Muscle layer of colon (tissue), 2 donors: ENCODE results near the gene AIDA.
A peak's percentile ranks its signal among the peaks of the same experiment; 100 is the strongest.
"Not testable (repeated sequence)": the region's sequence is repeated elsewhere in the genome, so short reads cannot be mapped to it uniquely, and the experiment has no call there.

Experiments
- H3K27ac ChIP-seq: one replicate; pipeline ENCODE4 v1.7.0; 2013; ENCODE audit warnings: low read depth, mild to moderate bottlenecking, low read length, moderate library complexity
- H3K27me3 ChIP-seq, 2 donors: one replicate each; pipeline ENCODE4 v1.7.0; 2013; ENCODE audit warnings: low read length in 2 of 2, mild to moderate bottlenecking in 2 of 2; ENCODE audit not compliant: insufficient read depth in 2 of 2, control insufficient read depth in 1 of 2
- H3K36me3 ChIP-seq: one replicate; pipeline ENCODE4 v1.7.0; 2013; ENCODE audit warnings: mild to moderate bottlenecking, low read length; ENCODE audit not compliant: insufficient read depth
- H3K4me1 ChIP-seq: one replicate; pipeline ENCODE4 v1.7.0; 2013; ENCODE audit warnings: mild to moderate bottlenecking, low read length; ENCODE audit not compliant: insufficient read depth
- H3K4me3 ChIP-seq, 2 donors: one replicate each; pipeline ENCODE4 v1.7.0; 2013; ENCODE audit warnings: low read length in 2 of 2, low read depth in 1 of 2, mild to moderate bottlenecking in 1 of 2, moderate library complexity in 1 of 2
- H3K9ac ChIP-seq: one replicate; pipeline ENCODE4 v1.7.0; 2013; ENCODE audit warnings: low read length
- H3K9me3 ChIP-seq: one replicate; pipeline ENCODE4 v1.7.0; 2013; ENCODE audit warnings: mild to moderate bottlenecking, low read length
- donor health status: abdominal sarcoma.
- donor health status: Adenocarcinoma of cecum.

Gene AIDA, protein sequence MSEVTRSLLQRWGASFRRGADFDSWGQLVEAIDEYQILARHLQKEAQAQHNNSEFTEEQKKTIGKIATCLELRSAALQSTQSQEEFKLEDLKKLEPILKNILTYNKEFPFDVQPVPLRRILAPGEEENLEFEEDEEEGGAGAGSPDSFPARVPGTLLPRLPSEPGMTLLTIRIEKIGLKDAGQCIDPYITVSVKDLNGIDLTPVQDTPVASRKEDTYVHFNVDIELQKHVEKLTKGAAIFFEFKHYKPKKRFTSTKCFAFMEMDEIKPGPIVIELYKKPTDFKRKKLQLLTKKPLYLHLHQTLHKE

GRCh38 chr1:222712253-222713090 lies at the start of gene AIDA, which contains the start of gene BROX:
AIDA (minus strand) TSS chr1:222712491; CDS start chr1:222712317, 174 bp downstream.
BROX (plus strand) TSS chr1:222712564; CDS start chr1:222715700, 3,136 bp downstream.
- H3K36me3 ChIP-seq: peaks cover 12% of the 10 kb centered on the region
- H3K27me3 ChIP-seq: no peaks in the 10 kb centered on the region
- no peaks in the 10 kb centered on the region for H3K9me3 ChIP-seq
- H3K9ac ChIP-seq: peak within 1 kb of the TSS; percentile 98
- H3K4me1 ChIP-seq: peaks cover 19% of the 10 kb centered on the region
- peak within 1 kb of the TSS; percentile 100 for H3K27ac ChIP-seq
- peak within 1 kb of the TSS; percentile 99 to 100 for H3K4me3 ChIP-seq

DNA sequence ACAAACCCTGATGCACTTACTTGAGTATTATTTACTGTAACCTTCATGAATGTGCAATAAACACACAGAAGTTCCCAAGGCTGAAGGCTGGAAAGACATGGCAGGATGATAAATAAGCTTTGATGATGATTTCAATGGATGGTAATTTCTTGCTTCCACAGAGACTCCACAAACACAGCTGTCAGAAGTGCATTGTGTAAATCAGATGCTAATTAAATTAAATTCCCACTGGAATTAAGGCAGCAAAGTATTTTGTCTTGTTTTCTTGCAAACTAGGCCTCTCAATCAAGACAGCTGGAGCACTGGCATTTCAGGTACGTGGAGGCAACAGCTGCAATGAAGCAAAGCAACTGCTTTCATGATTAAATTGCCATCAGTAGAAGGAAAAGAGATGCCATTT lies 48.8 kb upstream of the AIDA start:
- Histone ChIP-seq H3K9me3 (no peaks in the 10 kb centered on the region), H3K27me3 (no peaks in the 10 kb centered on the region), H3K4me3 (no peak overlapping the region), H3K4me1 (peaks cover 41% of the 10 kb centered on the region), H3K27ac (no peak overlapping the region), H3K36me3 (no peaks in the 10 kb centered on the region), H3K9ac (no peak overlapping the region)

GRCh38 chr1:222759451-222760035 lies 47.3 kb upstream of the AIDA start:
- no peaks in the 10 kb centered on the region for H3K36me3 ChIP-seq
- H3K9me3 ChIP-seq: no peaks in the 10 kb centered on the region
- H3K4me3 ChIP-seq: no peak overlapping the region
- H3K27me3 ChIP-seq: no peaks in the 10 kb centered on the region
- no peak overlapping the region for H3K9ac ChIP-seq
- H3K4me1 ChIP-seq: peaks cover 55% of the 10 kb centered on the region
- H3K27ac ChIP-seq: peak overlapping the region; percentile 93

DNA sequence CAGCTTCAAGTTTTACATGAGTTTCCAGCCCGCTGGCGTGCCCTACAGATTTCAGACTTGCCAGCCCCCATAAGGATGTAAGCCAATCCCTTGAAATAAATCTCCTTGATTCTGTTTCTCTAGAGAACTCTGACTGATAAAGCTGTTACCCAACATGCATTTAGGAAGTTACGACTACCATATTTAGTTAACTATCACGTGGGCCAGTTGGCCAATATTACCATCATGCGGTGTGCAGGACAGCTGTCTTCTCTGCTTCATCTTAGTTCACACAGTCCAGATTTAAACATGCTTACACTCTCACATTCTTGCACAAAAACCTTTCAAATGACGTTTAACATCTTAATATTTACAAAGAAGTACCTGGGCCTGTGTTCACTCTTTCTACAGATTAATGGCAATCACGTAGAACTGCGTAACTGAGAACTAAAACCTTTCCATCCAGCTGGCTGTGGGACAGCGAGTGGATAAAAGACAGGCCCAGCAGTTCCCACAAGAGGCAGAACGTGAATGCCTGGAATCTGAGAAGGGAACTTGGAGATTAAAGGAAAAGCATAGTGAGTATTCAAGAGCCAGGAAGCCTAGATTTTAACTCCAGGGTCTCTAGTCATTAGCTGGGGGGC lies 45.5 kb upstream of the AIDA start:
- Histone ChIP-seq H3K36me3 (no peaks in the 10 kb centered on the region), H3K9me3 (no peaks in the 10 kb centered on the region), H3K9ac (peak overlapping the region; percentile 12), H3K4me3 (peak overlapping the region in 1 of 2 donors; percentile 6), H3K27ac (peak overlapping the region; percentile 93), H3K4me1 (peaks cover 57% of the 10 kb centered on the region), H3K27me3 (no peaks in the 10 kb centered on the region)

GRCh38 chr1:222754366-222755139 lies 42.3 kb upstream of the AIDA start:
- Histone ChIP-seq H3K36me3 (no peaks in the 10 kb centered on the region), H3K27me3 (no peaks in the 10 kb centered on the region), H3K4me3 (no peak overlapping the region), H3K9me3 (no peaks in the 10 kb centered on the region), H3K4me1 (peaks cover 42% of the 10 kb centered on the region), H3K27ac (peak overlapping the region; percentile 76), H3K9ac (no peak overlapping the region)

GRCh38 chr1:222751255-222751654 lies 39.0 kb upstream of the AIDA start:
- no peaks in the 10 kb centered on the region for H3K9me3 ChIP-seq
- no peak overlapping the region for H3K9ac ChIP-seq
- no peak overlapping the region for H3K27ac ChIP-seq
- H3K36me3 ChIP-seq: no peaks in the 10 kb centered on the region
- H3K4me3 ChIP-seq: no peak overlapping the region
- no peaks in the 10 kb centered on the region for H3K27me3 ChIP-seq
- peaks cover 18% of the 10 kb centered on the region for H3K4me1 ChIP-seq

- Histone ChIP-seq H3K9me3 (no peaks in the 10 kb centered on the region), H3K4me1 (peaks cover 13% of the 10 kb centered on the region), H3K36me3 (no peaks in the 10 kb centered on the region), H3K9ac (no peak overlapping the region), H3K27ac (no peak overlapping the region), H3K27me3 (no peaks in the 10 kb centered on the region), H3K4me3 (no peak overlapping the region)
These were observed 38.4 kb upstream of the AIDA start for GRCh38 chr1:222750651-222751050.

DNA sequence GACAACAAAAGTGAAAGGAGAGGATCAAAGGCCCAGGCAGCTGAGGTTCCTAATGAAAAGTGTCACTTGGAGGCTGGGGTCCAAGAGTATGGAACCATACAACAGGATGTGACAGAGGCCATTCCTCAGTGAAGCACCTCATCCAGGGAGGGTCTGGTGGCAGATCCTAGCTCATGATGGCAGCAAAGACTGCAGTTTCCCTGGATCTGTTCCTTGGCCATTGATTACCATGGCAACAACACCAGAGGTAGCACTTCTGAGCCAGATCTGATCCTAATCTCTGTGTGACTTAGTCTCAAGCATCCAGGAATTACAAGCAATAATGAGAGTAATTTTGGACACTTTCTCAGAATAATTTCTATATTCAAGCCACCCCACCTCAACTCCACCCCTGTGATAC lies 37.6 kb upstream of the AIDA start:
- no peak overlapping the region for H3K4me3 ChIP-seq
- H3K36me3 ChIP-seq: no peaks in the 10 kb centered on the region
- H3K27ac ChIP-seq: no peak overlapping the region
- H3K27me3 ChIP-seq: no peaks in the 10 kb centered on the region
- peaks cover 6% of the 10 kb centered on the region for H3K4me1 ChIP-seq
- no peak overlapping the region for H3K9ac ChIP-seq
- no peaks in the 10 kb centered on the region for H3K9me3 ChIP-seq

DNA sequence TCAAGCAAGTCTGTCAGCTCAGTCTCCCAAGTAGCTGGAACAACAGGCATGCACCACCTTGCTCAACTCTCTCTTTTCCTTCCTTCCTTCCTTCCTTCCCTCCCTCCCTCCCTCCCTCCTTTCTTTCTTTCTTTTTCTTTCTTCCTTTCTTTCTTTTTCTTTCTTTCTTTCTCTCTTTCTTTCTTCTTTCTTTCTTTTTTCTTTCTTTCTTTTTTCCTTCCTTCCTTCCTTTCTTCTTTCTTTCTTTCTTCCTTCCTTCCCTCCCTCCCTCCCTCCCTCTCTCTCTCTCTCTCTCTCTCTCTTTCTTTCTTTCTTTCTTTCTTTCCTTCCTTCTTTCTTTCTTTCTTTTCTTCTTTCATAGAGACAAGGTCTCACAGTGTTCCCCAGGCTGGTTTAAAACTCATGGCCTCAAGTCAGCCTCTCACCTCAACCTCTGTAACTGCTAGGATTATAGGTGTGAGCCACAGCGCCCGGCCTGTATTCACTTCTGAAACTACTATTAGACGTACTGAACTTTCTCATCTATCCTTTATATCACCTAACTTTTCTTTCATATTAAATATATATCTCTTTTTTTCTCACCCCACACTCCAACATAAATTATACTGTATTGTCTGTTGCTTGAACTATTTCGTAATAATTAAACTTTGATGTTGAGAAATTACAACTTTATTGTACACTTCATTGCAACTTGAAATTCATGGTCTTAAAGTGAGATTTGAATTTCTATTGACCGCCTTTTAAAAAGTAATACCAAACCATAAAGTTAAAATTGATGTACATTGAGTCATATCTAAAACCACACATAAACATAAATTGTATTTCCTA lies 29.6 kb upstream of the AIDA start:
- H3K4me3 ChIP-seq, H3K9ac ChIP-seq, H3K9me3 ChIP-seq, H3K27ac ChIP-seq, H3K4me1 ChIP-seq, H3K36me3 ChIP-seq, H3K27me3 ChIP-seq: not testable (repeated sequence)

- no peak overlapping the region for H3K27ac ChIP-seq
- no peaks in the 10 kb centered on the region for H3K27me3 ChIP-seq
- H3K9me3 ChIP-seq: no peaks in the 10 kb centered on the region
- H3K4me3 ChIP-seq: no peak overlapping the region
- no peaks in the 10 kb centered on the region for H3K4me1 ChIP-seq
- H3K9ac ChIP-seq: no peak overlapping the region
- peaks cover 15% of the 10 kb centered on the region for H3K36me3 ChIP-seq
These were observed 27.6 kb upstream of the AIDA start for GRCh38 chr1:222739929-222740328.
